ENCODE data around the gene COL5A3. TPM values are rescaled to one million over a fixed set of nuclear protein-coding genes. Genes with fewer than 3 reads are reported as not detected.

COL5A3 gene
- total RNA-seq, 2 donors from 2014 or later: 6.8 to 7.2 TPM

DNA sequence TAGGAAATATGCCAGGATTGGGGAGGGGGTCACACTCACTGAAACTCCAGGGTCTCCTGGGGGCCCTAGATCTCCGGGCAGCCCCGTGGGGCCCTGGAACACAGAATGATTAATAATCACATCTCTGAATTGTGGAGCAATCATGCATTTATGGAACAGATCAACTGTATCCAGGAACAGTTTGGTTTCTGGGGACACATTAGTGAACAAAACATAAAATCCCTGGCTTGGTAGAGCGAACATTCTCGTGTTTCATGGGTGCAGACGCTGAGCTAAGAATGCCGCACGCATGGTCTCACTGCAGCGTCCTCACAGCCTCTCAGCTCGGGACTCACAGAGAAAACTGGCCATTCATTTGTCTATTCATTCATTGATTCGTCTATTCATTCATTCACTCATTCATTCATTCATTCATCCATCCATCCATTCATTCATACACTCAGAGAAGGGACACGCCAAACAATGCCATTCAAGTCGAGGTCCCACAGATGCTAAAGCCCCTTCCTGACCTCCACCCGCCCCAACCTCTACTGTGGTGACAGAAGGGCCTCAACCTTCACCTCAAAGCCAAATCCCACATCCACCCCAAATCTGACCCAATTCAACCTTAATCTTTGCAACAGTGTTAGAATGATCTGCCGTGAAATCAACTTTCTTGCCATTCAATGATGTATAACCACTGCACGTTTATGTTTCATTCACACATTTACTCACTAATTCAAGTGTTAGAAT is 39.0 kb downstream of the COL5A3 start:
- Histone ChIP-seq H3K36me3 (peaks cover 21% of the 10 kb centered on the region), H3K4me3 (no peak overlapping the region), H3K27ac (no peak overlapping the region), H3K27me3 (peaks cover 0 to 2% of the 10 kb centered on the region in 2 donors), H3K9me3 (no peaks in the 10 kb centered on the region), H3K4me1 (no peaks in the 10 kb centered on the region)
- DNase-seq (ENCODE audit: low spot score): no peak
- no peak for TF ChIP-seq CTCF (IDR thresholded peaks at IDR 0.05)

- no peak overlapping the region for H3K27ac ChIP-seq
- no peaks in the 10 kb centered on the region for H3K9me3 ChIP-seq
- no peak for DNase-seq (ENCODE audit: low spot score)
- TF ChIP-seq CTCF (IDR thresholded peaks at IDR 0.05): no peak
- no peaks in the 10 kb centered on the region for H3K4me1 ChIP-seq
- peaks cover 21% of the 10 kb centered on the region for H3K36me3 ChIP-seq
- H3K4me3 ChIP-seq: no peak overlapping the region
- H3K27me3 ChIP-seq: peaks cover 0 to 4% of the 10 kb centered on the region in 2 donors
Measured at GRCh38 chr19:9970481-9970880, 39.8 kb downstream of the COL5A3 start.

DNA sequence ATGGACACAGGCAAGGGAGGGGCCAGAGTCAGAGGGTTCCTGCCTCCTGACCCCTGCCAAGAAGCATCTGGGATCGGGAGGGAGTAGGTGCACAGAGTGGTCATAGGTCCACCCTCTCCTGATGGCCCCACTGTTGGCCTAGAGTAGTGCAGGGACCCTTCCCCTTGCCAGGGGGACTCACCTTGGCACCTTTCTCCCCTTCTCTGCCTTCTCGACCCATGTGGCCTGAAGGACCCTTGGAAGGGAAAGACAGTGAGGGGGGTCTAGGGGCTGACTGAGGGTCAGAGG is 40.7 kb downstream of the COL5A3 start:
- no peaks in the 10 kb centered on the region for H3K4me1 ChIP-seq
- H3K9me3 ChIP-seq: no peaks in the 10 kb centered on the region
- peaks cover 21% of the 10 kb centered on the region for H3K36me3 ChIP-seq
- TF ChIP-seq CTCF (IDR thresholded peaks at IDR 0.05): no peak
- H3K27me3 ChIP-seq: peaks cover 0 to 4% of the 10 kb centered on the region in 2 donors
- no peak overlapping the region for H3K4me3 ChIP-seq
- no peak overlapping the region for H3K27ac ChIP-seq
- DNase-seq (ENCODE audit: low spot score): no peak

GRCh38 chr19:9968820-9969687 is 41.2 kb downstream of the COL5A3 start:
- Histone ChIP-seq H3K4me3 (no peak overlapping the region), H3K36me3 (peaks cover 20% of the 10 kb centered on the region), H3K27ac (no peak overlapping the region), H3K27me3 (peaks cover 0 to 4% of the 10 kb centered on the region in 2 donors), H3K4me1 (no peaks in the 10 kb centered on the region), H3K9me3 (no peaks in the 10 kb centered on the region)
- no peak for DNase-seq (ENCODE audit: low spot score)
- TF ChIP-seq CTCF (IDR thresholded peaks at IDR 0.05): no peak

GRCh38 chr19:9967326-9967725 is 43.0 kb downstream of the COL5A3 start:
- H3K36me3 ChIP-seq: peaks cover 10% of the 10 kb centered on the region
- no peak for TF ChIP-seq CTCF (IDR thresholded peaks at IDR 0.05)
- H3K27ac ChIP-seq: no peak overlapping the region
- no peak overlapping the region for H3K4me3 ChIP-seq
- no peaks in the 10 kb centered on the region for H3K9me3 ChIP-seq
- no peaks in the 10 kb centered on the region for H3K4me1 ChIP-seq
- peaks cover 0 to 4% of the 10 kb centered on the region in 2 donors for H3K27me3 ChIP-seq
- DNase-seq (ENCODE audit: low spot score): no peak
